Urinary bladder (tissue), 4 donors: ENCODE data around the gene SV2A. TPM values are rescaled to one million over a fixed set of nuclear protein-coding genes. Genes with fewer than 3 reads are reported as not detected.

Experiments used
- DNase-seq: peaks from one replicate; pipeline ENCODE4 v3.0.0-alpha.2; 2015; ENCODE audit errors: extremely low spot score
- H3K27ac ChIP-seq: one replicate; pipeline ENCODE4 v1.5.1; 2013; ENCODE audit warnings: low read depth, mild to moderate bottlenecking, moderate library complexity
- H3K36me3 ChIP-seq: one replicate; pipeline ENCODE4 v1.6.1; 2013; ENCODE audit warnings: mild to moderate bottlenecking, moderate library complexity; ENCODE audit not compliant: insufficient read depth
- H3K4me1 ChIP-seq: one replicate; pipeline ENCODE4 v1.6.1; 2013; ENCODE audit warnings: mild to moderate bottlenecking, moderate library complexity; ENCODE audit not compliant: insufficient read depth
- H3K4me3 ChIP-seq: one replicate; pipeline ENCODE4 v1.5.1; 2013; ENCODE audit warnings: low read depth, low read length
- WGBS: extraction: QIAGEN DNeasy Blood & Tissue Kit; methylation state at CpG from one replicate; pipeline ENCODE4 v1.1.7; 2013; 5-methylcytosine and 5-hydroxymethylcytosine counted together
- polyA plus RNA-seq: library from polyadenylated mRNA; stranded (reverse); fragments of 200-250 nt; gene quantifications from one replicate; pipeline ENCODE4 v1.2.3, GENCODE V29; 2013
- total RNA-seq: library from RNA; depleted of rRNA; stranded (reverse); fragments of >200 nt; gene quantifications from one replicate; pipeline ENCODE4 v1.2.3, GENCODE V29; 2014
- donor health status: healthy with polysubstance abuse.
- donor health status: healthy.

SV2A gene
- total and polyA plus RNA-seq, 2 donors, result 5.5 to 7.3 TPM

DNA sequence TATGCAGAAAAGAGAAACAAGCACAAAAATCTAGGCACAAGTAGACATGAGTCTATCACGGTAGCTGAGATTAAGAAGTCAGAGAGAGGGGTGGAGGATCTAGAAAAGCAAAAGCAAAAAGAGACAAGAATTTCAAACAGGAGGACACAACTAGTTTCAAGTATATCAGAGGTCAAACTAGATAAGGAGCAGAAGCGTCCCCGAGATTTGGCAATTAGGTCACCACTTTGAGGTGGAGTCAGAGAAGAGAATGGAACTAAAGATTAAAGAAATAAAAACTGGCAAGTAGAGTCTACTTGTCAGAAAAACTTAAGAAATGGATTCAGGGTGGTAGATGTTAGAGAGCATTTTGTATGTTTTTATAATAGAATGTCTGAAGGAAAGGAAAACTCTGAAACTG, 7.7 kb upstream of the SV2A start:
- 86% methylated on average over 3 of the region's 3 CpGs for WGBS
- no peak overlapping the region for H3K4me3 ChIP-seq
- DNase-seq, result no peak
- H3K36me3 ChIP-seq, result peaks cover 7% of the 10 kb centered on the region
- no peak overlapping the region for H3K27ac ChIP-seq
- peaks cover 2% of the 10 kb centered on the region for H3K4me1 ChIP-seq

DNA sequence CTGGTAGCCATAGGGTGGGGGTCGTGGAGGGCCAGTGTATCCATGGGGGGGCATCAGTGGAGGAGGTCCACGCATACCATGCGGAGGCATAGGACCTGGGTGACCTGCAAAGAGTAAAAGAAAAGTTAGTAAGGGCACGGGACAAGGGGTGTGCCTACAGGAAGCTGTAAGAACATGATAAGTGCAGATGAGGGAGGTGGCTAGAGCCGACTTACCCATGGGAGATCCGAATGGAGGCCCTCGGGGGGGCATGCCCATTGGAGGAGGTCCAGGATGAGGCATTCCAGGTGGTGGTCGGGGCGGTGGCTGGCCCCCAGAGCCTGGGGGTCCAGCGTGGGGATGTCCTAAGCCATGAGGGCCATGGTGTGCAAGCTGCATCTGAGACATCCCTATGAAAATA, 6.0 kb upstream of the SV2A start:
- Histone ChIP-seq H3K36me3 (peaks cover 7% of the 10 kb centered on the region), H3K4me1 (peaks cover 2% of the 10 kb centered on the region), H3K27ac (no peak overlapping the region), H3K4me3 (no peak overlapping the region)
- no peak for DNase-seq
- WGBS, result 86% methylated on average over 10 of the region's 10 CpGs

DNA sequence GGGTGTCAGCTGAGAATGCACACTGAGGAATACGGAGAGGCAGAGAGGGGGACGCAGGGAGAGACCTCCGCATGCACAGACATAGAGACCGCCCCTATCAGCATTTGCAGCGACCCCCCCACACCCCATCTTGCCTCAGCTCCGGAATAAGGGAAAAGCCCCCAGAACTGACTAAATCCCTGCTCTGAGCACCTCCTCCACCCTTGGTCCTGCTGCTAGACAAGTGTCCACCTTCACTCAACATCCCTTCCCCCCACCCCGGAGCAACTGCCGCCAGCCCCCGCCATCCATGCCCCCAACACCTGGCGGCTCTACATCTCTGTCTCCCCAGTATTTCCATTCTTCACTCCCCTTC, 769 bp downstream of the SV2A start:
- no peak overlapping the region for H3K27ac ChIP-seq
- no peak for DNase-seq
- 5% methylated on average over 10 of the region's 10 CpGs for WGBS
- H3K36me3 ChIP-seq, result no peaks in the 10 kb centered on the region
- H3K4me1 ChIP-seq, result no peaks in the 10 kb centered on the region
- H3K4me3 ChIP-seq, result peak overlapping the region; percentile 51

DNA sequence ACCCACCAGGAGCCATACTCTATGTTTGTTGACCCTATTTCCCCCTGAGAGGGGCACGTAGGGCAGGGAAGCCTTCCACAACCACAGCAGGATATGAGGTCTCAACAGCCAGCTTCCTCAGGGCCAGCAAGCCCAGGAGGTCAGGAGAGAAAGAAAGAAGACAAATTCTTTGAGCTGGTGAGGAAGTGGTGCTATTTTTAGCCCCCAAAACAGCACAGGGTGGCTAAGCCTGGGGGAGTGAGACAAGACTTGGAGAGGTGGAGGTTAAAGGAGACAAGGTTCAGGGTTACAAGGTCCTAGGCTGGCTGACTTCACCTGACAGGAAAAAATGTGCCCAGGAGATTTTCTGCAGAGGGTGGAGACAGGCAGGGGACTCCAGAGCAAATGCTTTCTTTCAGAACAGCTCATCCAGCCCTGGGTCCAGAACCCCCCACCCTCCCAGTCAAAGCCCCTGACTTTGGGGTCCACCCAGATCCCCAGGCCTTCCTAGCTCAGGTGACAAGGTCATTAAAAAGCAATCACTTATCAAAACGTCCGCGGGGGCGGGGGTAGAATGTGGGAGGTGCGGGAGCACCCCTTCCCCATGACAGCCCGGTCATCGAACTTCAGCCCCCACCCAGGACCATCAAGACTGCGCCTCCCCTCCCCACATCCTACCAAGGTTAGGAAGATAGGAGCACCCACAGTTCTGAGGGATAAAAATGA, 1.3 kb downstream of the SV2A start:
- Histone ChIP-seq H3K4me3 (no peak overlapping the region), H3K27ac (no peak overlapping the region), H3K36me3 (no peaks in the 10 kb centered on the region), H3K4me1 (no peaks in the 10 kb centered on the region)
- WGBS, result 27% methylated on average over 9 of the region's 9 CpGs
- DNase-seq, result no peak

DNA sequence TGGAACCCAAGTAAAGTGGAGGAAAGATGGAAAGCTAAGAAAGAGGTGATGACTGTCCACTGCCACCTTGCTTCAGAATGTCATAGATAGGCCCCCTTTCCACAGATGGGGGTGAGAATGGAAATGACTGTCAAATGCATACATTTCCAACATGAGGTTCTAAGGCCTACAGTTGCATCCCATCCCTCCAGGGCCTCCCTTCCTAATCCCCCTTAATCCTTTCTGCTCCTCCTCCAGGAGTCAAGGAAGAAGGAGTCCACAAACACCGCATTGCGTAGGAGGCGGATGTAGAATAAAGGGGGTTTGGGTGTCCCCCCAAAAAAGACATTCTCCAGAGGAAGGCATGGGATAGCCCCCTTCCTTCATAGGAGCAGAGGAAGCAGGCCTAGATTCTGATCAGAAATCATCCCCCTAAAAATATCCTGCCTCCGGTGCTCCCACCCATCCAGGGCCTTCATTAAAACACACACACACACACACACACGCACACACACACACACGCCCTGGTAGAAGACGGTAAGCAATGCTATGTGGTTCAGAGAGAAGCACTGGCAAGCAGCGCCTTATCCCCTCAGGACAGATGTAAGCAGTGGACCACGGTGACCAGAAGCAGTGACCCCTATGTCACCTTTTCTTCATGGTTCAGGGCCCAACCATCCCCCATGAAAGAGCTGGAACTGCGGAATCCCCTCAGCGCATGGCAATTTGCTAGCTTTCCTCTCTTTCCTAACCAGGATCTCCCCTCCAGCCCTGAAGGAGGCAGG, 2.0 kb downstream of the SV2A start:
- no peak for DNase-seq
- H3K27ac ChIP-seq, result no peak overlapping the region
- no peaks in the 10 kb centered on the region for H3K4me1 ChIP-seq
- H3K36me3 ChIP-seq, result no peaks in the 10 kb centered on the region
- 74% methylated on average over 11 of the region's 11 CpGs for WGBS
- H3K4me3 ChIP-seq, result no peak overlapping the region

DNA sequence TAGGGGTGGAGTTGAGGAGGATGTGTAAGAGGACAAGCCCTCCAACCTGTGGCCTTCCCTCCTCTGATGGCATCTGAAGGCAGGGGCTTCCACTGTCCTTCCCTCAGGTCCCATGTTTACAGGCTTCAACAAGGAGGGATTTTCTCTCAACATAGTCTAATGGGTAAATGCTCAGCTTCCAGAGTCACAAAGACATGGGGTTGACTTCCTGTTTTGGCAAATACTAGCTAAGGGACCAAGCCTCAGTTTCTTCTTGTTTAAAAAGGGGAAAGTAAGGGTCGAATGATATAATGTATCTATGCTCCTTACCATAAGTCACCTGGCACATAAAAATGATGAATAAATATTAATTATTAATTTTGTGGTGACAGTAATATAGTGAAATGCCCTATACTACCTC, 3.1 kb downstream of the SV2A start:
- no peaks in the 10 kb centered on the region for H3K36me3 ChIP-seq
- no peak overlapping the region for H3K4me3 ChIP-seq
- H3K4me1 ChIP-seq, result no peaks in the 10 kb centered on the region
- no peak for DNase-seq
- 93% methylated on average over 1 of the region's 1 CpG for WGBS
- no peak overlapping the region for H3K27ac ChIP-seq

DNA sequence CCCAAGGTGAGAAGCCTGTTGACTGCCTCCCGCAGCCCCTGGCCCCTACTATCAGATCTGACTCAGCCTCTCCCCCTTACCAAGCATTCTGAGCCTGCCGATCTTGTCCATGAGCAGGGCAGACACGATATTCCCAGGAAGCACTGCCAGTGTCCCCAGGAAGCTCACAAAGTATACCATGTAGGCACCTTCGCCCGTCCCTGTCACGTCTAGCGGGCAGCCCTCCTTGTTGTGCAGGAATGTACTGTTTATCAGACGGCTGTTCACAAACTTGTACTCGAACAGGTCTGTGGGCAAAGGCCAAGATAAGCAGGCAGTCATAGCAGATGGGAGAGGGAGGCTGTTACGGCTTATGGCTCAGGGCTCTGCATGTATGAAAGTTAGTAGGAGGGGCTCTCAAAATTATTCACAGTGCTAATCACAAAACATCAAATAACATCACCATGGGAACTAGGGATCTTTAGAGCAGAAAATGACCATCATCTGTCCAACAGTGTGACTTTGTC, 11.0 kb downstream of the SV2A start:
- no peak for DNase-seq
- Histone ChIP-seq H3K36me3 (no peaks in the 10 kb centered on the region), H3K4me3 (no peak overlapping the region), H3K4me1 (no peaks in the 10 kb centered on the region), H3K27ac (no peak overlapping the region)
- WGBS, result 86% methylated on average over 10 of the region's 10 CpGs

DNA sequence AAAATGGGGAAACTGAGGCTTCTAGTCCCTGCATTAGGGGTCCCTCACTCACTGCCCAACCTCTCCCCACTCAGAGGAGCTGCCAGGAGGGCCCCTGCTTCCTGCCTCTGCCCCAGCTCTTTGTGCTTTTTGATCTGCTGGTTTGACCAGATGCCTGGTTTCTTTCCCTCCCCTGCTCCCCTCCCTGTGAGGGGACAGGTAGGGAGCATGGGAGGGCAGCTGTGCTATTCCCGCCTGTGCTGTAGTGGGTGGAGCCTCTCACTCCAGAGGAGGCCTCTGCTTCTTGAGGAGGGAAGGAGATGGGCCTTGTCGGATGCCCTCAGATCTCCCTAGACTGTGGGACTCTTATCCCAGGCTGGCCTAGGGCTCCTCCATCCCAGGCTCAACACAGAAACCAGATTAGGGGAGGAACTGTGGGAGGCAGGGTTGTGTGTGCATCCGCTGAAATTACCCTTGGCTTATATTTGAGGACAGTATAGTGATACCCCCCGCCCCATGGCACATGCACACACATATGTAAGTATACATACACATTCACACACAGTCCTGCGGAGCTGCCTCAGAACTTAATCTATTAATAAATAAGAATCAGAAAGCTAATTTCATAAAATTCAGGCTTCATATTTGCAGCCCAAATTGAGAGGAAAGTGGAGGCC, 13.7 kb downstream of the SV2A start:
- whole genome bisulfite sequencing, result 84% methylated on average over 5 of the region's 5 CpGs
- DNase-seq, result no peak
- H3K36me3 ChIP-seq, result no peaks in the 10 kb centered on the region

DNA sequence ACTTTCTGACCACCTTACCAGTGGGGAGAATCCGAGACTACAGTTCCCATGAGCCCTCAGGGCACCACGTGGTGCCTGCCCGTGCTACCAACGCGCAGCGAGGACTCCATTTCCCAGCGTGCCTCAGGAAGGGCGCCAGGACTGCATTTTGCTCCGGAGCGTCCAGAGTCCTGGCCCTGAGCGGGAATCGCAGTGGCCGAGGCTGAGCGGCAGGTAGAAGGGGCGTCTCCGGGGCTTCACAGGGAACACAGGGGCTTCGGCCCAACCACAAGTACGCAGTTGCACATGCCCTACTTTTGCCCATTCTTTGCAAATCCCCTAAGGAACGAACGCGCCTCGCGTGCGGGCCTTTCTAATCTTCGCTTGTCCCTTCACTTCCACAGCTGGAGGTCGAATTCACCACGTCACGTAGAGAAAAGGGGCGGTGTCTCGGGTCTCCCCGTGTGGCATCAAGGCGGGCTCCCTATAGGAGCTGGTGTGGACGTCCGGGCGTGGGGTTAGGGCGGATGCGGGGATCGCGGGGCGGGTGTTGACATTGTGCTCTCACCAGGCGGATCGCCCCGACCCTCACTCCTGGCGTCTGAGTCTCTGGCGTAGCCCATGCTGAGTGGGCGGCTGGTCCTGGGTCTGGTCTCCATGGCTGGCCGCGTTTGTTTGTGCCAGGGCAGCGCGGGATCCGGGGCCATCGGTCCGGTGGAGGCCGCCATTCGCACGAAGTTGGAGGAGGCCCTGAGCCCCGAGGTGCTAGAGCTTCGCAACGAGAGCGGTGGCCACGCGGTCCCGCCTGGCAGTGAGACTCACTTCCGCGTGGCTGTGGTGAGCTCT, 18.0 kb downstream of the SV2A start, which contains the start of gene BOLA1:
Gene BOLA1 (plus strand): TSS at position 109 of the 825 bp plus-strand sequence. CDS start 492 bp downstream, at position 601.
- Histone ChIP-seq H3K27ac (peak within 1 kb of the TSS; percentile 77), H3K36me3 (no peaks in the 10 kb centered on the region), H3K4me3 (peak within 1 kb of the TSS; percentile 52), H3K4me1 (no peaks in the 10 kb centered on the region)
- DNase-seq, result peak; percentile 86
- 3% methylated on average over 65 of the region's 65 CpGs for WGBS

More for the DNA sequence above, 13.7 kb downstream of the SV2A start:
- Histone ChIP-seq H3K4me1 (no peaks in the 10 kb centered on the region), H3K4me3 (no peak overlapping the region), H3K27ac (no peak overlapping the region)

DNA sequence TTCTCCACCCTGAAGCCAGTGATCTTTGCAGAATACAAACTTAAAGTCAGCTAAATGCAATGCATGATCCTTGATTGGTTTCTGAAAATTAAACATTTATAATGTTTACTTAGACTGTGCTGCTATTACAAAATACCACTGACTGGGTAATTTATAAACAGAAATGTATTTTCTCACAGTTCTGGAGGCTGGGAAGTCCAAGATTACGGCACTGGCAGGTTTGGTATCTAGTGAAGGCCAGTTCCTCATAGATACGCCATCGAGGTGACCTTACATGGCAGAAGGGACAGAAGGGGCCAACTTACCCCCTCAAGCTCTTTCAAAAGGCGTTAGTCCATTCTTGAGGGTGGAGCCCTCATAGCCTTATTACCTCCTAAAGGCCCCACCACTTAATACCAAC, 21.1 kb downstream of the SV2A start:
- Histone ChIP-seq H3K4me3 (no peak overlapping the region), H3K4me1 (no peaks in the 10 kb centered on the region), H3K36me3 (no peaks in the 10 kb centered on the region), H3K27ac (no peak overlapping the region)
- WGBS, result 82% methylated on average over 4 of the region's 4 CpGs
- no peak for DNase-seq

DNA sequence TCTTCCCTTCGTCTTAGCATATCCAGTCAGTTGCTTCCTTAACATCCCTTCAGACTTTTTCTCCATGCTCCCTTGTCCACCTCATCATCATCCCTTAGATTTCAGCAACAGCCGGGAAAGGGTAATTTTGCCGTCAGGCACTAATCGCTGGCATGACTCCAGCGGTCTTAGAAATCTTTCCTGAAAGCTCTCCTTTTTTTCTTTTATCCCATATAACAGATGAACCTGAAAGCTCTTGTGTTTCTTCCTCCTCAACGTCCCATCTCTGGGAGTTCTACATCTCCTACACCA, 28.7 kb downstream of the SV2A start:
- no peak for DNase-seq
- Histone ChIP-seq H3K4me1 (no peaks in the 10 kb centered on the region), H3K36me3 (no peaks in the 10 kb centered on the region), H3K27ac (peak overlapping the region; percentile 84), H3K4me3 (no peak overlapping the region)
- WGBS, result 13% methylated on average over 6 of the region's 6 CpGs

DNA sequence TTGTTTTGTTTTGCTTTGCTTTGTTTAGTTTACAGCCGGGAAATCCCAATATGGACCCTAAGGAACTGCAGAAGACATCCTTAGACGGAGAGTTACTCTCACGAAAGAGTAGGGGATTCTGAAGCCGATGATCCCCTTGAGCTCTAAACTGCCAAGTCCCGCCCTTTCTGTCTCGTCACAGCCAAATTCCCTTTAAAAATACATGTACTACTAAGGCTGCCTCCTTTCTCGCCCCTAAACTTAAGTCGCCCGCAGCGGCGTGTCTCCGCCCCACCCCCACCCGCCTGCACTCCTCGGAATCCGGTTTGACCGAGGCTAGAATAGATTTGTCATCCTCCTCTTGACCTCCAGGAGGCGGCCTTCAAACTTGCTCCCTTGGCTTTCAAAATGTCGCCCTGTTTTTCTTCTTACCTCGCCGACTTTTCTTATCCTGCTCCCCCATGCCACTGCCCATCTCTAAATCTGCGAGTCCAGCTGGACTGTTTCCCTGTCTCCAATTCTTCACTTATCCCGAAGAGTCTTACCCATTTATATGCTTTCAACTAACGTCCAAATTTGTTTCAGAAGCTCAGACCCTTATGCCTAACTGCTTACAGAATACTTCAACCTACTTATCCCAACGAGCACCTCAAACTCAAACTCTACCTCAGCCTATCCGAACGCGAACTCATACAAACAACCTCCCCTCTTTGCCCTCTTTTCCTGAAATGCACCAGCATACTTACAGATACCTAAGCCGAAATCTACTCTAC, 29.2 kb downstream of the SV2A start:
- 1% methylated on average over 28 of the region's 28 CpGs for WGBS
- H3K27ac ChIP-seq, result peak overlapping the region; percentile 84
- DNase-seq, result peak; percentile 86
- H3K4me3 ChIP-seq, result peak overlapping the region; percentile 30
- H3K4me1 ChIP-seq, result no peaks in the 10 kb centered on the region
- no peaks in the 10 kb centered on the region for H3K36me3 ChIP-seq
